Measurements from ENCODE around the gene DGKB. TPM values are rescaled to one million over a fixed set of nuclear protein-coding genes. Genes with fewer than 3 reads are reported as not detected.

The DGKB gene
- polyA plus RNA-seq, 1 of the 3 experiments (the other 2 are of a cell fraction) = 2.1 TPM

- H3K4me1 ChIP-seq (ENCODE audit: control insufficient read depth in 1 of 2, insufficient read depth in 2 of 2, low read depth in 1 of 2, low read length in 1 of 2) = no peaks in the 10 kb centered on the region
- no peaks in the 10 kb centered on the region for H4K20me1 ChIP-seq (ENCODE audit: insufficient read depth)
- H3K9me2 ChIP-seq = no peaks in the 10 kb centered on the region
- no peaks in the 10 kb centered on the region; the same call in 1 of the 2 replicates for H3K9me3 ChIP-seq
- no peaks in the 10 kb centered on the region for H3K27me3 ChIP-seq (ENCODE audit: insufficient read depth)
- TF ChIP-seq RCOR1 (IDR thresholded peaks at IDR 0.05; ENCODE audit: low read length) (no peak), TAF1 (IDR thresholded peaks at IDR 0.05; ENCODE audit: borderline replicate concordance, low read depth, low read length) (no peak), ELF1 (IDR thresholded peaks at IDR 0.05) (no peak), EP300 (IDR thresholded peaks at IDR 0.05; ENCODE audit: borderline replicate concordance in 1 of 2, low read depth in 1 of 2, low read length in 1 of 2) (no peak), ZBTB33 (IDR thresholded peaks at IDR 0.05; ENCODE audit: borderline replicate concordance, low read depth) (no peak), GATA2 (CRISPR knock-in tag; IDR thresholded peaks at IDR 0.05) (no peak), EZH2phosphoT487 (IDR thresholded peaks at IDR 0.05; ENCODE audit: borderline replicate concordance, low read depth) (no peak), CHD2 (IDR thresholded peaks at IDR 0.05; ENCODE audit: low read length, partially characterized antibody) (no peak), FOXJ3 (CRISPR knock-in tag; IDR thresholded peaks at IDR 0.05) (no peak), TCF12 (IDR thresholded peaks at IDR 0.05) (no peak), NRF1 (IDR thresholded peaks at IDR 0.05; ENCODE audit: low read depth, low read length) (no peak), RXRA (IDR thresholded peaks at IDR 0.05; ENCODE audit: borderline replicate concordance, low read depth) (no peak)
- TF ChIP-seq, protein P1, sequence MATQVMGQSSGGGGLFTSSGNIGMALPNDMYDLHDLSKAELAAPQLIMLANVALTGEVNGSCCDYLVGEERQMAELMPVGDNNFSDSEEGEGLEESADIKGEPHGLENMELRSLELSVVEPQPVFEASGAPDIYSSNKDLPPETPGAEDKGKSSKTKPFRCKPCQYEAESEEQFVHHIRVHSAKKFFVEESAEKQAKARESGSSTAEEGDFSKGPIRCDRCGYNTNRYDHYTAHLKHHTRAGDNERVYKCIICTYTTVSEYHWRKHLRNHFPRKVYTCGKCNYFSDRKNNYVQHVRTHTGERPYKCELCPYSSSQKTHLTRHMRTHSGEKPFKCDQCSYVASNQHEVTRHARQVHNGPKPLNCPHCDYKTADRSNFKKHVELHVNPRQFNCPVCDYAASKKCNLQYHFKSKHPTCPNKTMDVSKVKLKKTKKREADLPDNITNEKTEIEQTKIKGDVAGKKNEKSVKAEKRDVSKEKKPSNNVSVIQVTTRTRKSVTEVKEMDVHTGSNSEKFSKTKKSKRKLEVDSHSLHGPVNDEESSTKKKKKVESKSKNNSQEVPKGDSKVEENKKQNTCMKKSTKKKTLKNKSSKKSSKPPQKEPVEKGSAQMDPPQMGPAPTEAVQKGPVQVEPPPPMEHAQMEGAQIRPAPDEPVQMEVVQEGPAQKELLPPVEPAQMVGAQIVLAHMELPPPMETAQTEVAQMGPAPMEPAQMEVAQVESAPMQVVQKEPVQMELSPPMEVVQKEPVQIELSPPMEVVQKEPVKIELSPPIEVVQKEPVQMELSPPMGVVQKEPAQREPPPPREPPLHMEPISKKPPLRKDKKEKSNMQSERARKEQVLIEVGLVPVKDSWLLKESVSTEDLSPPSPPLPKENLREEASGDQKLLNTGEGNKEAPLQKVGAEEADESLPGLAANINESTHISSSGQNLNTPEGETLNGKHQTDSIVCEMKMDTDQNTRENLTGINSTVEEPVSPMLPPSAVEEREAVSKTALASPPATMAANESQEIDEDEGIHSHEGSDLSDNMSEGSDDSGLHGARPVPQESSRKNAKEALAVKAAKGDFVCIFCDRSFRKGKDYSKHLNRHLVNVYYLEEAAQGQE (IDR thresholded peaks at IDR 0.05; ENCODE audit: low read depth, low read length) = no peak
- TF ChIP-seq, protein P2, sequence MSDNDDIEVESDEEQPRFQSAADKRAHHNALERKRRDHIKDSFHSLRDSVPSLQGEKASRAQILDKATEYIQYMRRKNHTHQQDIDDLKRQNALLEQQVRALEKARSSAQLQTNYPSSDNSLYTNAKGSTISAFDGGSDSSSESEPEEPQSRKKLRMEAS (IDR thresholded peaks at IDR 0.05; ENCODE audit: low read depth) = no peak
- TF ChIP-seq, protein P3, sequence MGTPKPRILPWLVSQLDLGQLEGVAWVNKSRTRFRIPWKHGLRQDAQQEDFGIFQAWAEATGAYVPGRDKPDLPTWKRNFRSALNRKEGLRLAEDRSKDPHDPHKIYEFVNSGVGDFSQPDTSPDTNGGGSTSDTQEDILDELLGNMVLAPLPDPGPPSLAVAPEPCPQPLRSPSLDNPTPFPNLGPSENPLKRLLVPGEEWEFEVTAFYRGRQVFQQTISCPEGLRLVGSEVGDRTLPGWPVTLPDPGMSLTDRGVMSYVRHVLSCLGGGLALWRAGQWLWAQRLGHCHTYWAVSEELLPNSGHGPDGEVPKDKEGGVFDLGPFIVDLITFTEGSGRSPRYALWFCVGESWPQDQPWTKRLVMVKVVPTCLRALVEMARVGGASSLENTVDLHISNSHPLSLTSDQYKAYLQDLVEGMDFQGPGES (IDR thresholded peaks at IDR 0.05; ENCODE audit: low read depth, low read length) = no peak
- TF ChIP-seq, protein P4, sequence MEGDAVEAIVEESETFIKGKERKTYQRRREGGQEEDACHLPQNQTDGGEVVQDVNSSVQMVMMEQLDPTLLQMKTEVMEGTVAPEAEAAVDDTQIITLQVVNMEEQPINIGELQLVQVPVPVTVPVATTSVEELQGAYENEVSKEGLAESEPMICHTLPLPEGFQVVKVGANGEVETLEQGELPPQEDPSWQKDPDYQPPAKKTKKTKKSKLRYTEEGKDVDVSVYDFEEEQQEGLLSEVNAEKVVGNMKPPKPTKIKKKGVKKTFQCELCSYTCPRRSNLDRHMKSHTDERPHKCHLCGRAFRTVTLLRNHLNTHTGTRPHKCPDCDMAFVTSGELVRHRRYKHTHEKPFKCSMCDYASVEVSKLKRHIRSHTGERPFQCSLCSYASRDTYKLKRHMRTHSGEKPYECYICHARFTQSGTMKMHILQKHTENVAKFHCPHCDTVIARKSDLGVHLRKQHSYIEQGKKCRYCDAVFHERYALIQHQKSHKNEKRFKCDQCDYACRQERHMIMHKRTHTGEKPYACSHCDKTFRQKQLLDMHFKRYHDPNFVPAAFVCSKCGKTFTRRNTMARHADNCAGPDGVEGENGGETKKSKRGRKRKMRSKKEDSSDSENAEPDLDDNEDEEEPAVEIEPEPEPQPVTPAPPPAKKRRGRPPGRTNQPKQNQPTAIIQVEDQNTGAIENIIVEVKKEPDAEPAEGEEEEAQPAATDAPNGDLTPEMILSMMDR (IDR thresholded peaks at IDR 0.05) = no peak
- no peak overlapping the region for H3K4me2 ChIP-seq
- H3K36me3 ChIP-seq (replicated peaks in 1 of 2; ENCODE audit: control insufficient read depth in 1 of 2, insufficient read depth in 2 of 2, low read length in 1 of 2) = peaks cover 0 to 5% of the 10 kb centered on the region in 2 experiments
- H3K9ac ChIP-seq = no peak overlapping the region
- H3K27ac ChIP-seq (ENCODE audit: low read depth in 2 of 2, low read length in 1 of 2) = no peak overlapping the region
- no peaks in the 10 kb centered on the region for H3F3A ChIP-seq (replicated peaks; ENCODE audit: insufficient read depth)
- CTCF ChIA-PET = no interaction called here
- no peak overlapping the region for H3K4me3 ChIP-seq (ENCODE audit: low read depth in 2 of 2, low read length in 1 of 2)
- no peak for DNase-seq
- H2AFZ ChIP-seq (ENCODE audit: low read depth) = no peak overlapping the region
- POLR2A ChIA-PET = no interaction called here
- 77% methylated on average over 3 of the region's 3 CpGs for WGBS (ENCODE audit: low lambda C conversion rate)
- H3K79me2 ChIP-seq (ENCODE audit: insufficient read depth) = no peaks in the 10 kb centered on the region
Observed at GRCh38 chr7:14777806-14778205, 124.7 kb downstream of the DGKB start.

Data from SK-N-SH (cell line).